ENCODE data around the gene PODXL2.

GRCh38 chr3:127692501-127693335 lies 63.7 kb downstream of the PODXL2 start:
- TF ChIP-seq GATA2 (IDR thresholded peaks at IDR 0.05; ENCODE audit: low read depth, low read length) (no peak), GATA3 (IDR thresholded peaks at IDR 0.05; ENCODE audit: low read depth, low read length) (no peak)

Data from SH-SY5Y (cell line).